PC-9 (cell line): ENCODE measurements around the gene KIFC1. TPM values are rescaled to one million over a fixed set of nuclear protein-coding genes. Genes with fewer than 3 reads are reported as not detected.

Experiments
- BruUV-seq: library from RNA; stranded (reverse); fragments of 400-500 nt; replicated peaks from 2 replicates; lab custom pipeline; 2021; lab: Mats Ljungman, UMichigan
- CTCF ChIA-PET: fragments of 300-600 bp; sonication (Branson Sonifier 250); formaldehyde crosslinking; loops from one replicate; lab custom pipeline; 2022; ENCODE audit warnings: antibody characterized with exemption; lab: Charles Lee
- POLR2A ChIA-PET: fragments of 300-600 bp; sonication (Branson Sonifier 250); formaldehyde crosslinking; loops from one replicate; lab custom pipeline; 2022; ENCODE audit warnings: antibody characterized with exemption; ENCODE audit not compliant: unreplicated experiment; lab: Charles Lee
- DNase-seq, 2 experiments: peaks; one replicate each; pipeline versions ENCODE4 v3.0.0 to v3.0.0-alpha.2; 2015 to 2022; ENCODE audit warnings: mixed read lengths in 1 of 2
- H2AFZ ChIP-seq: fragments of 200-600 bp; sonication (generic); 2 replicates; pipeline ENCODE4 v1.8.1; 2017; ENCODE audit warnings: antibody characterized with exemption
- H3F3A ChIP-seq: fragments of 200-600 bp; sonication (generic); 2 replicates; pipeline ENCODE4 v1.8.1; 2017; ENCODE audit warnings: antibody characterized with exemption, mild to moderate bottlenecking, low read depth; ENCODE audit not compliant: insufficient read depth
- H3K27ac ChIP-seq: fragments of 200-600 bp; sonication (generic); 2 replicates; pipeline ENCODE4 v1.6.1; 2016; ENCODE audit warnings: mixed run types
- H3K27me3 ChIP-seq: fragments of 200-600 bp; sonication (generic); 2 replicates; pipeline ENCODE4 v1.6.1; 2016; ENCODE audit warnings: low read depth, mixed run types; ENCODE audit not compliant: insufficient read depth
- H3K36me3 ChIP-seq: fragments of 200-600 bp; sonication (generic); 2 replicates; pipeline ENCODE4 v1.6.1; 2016; ENCODE audit warnings: low read depth, mixed run types
- H3K4me1 ChIP-seq: fragments of 200-600 bp; sonication (generic); replicated peaks from 2 replicates; pipeline ENCODE4 v1.6.1; 2016; ENCODE audit warnings: mixed run types; ENCODE audit not compliant: insufficient read depth
- H3K4me2 ChIP-seq: fragments of 200-600 bp; sonication (generic); 2 replicates; pipeline ENCODE4 v1.6.1; 2017; ENCODE audit warnings: mixed run types
- H3K4me3 ChIP-seq: fragments of 200-600 bp; sonication (generic); 2 replicates; pipeline ENCODE4 v1.6.1; 2016; ENCODE audit warnings: mixed run types
- H3K79me2 ChIP-seq: fragments of 200-600 bp; sonication (generic); 2 replicates; pipeline ENCODE4 v1.6.1; 2017; ENCODE audit warnings: low read depth, mixed run types
- H3K9me2 ChIP-seq: fragments of 200-600 bp; sonication (generic); 2 replicates; pipeline ENCODE4 v1.8.1; 2017; ENCODE audit warnings: mild to moderate bottlenecking; ENCODE audit not compliant: insufficient read depth
- H3K9me3 ChIP-seq: fragments of 200-600 bp; sonication (generic); 2 replicates; pipeline ENCODE4 v1.8.1; 2016; ENCODE audit warnings: low read depth; ENCODE audit not compliant: insufficient read depth
- H4K20me1 ChIP-seq: fragments of 200-600 bp; sonication (generic); 2 replicates; pipeline ENCODE4 v1.8.1; 2017; ENCODE audit not compliant: insufficient read depth
- EZH2 ChIP-seq: fragments of 200-600 bp; sonication (generic); IDR thresholded peaks from 2 replicates; pipeline ENCODE4 v1.8.0; 2017; ENCODE audit warnings: antibody characterized with exemption, low read depth
- intact Hi-C: fragments of 100-400 bp; cut with micrococcal nuclease; formaldehyde crosslinking; loops from one replicate; pipeline ENCODE4 v1.10.0; 2022; ENCODE audit not compliant: unreplicated experiment
- total RNA-seq: library from RNA; stranded (reverse); gene quantifications from 2 replicates; pipeline ENCODE4 v1.2.3, GENCODE V29; 2021
- TF ChIP-seq, protein P1 (sequence below): fragments of 200-600 bp; sonication (generic); conservative IDR thresholded peaks from 2 replicates; pipeline ENCODE4 v1.6.1; 2017; ENCODE audit warnings: mixed run types, antibody characterized with exemption, mild to moderate bottlenecking, moderate library complexity

The KIFC1 gene
- total RNA-seq, 1 experiment from 2014 or later = 91.4 TPM

DNA sequence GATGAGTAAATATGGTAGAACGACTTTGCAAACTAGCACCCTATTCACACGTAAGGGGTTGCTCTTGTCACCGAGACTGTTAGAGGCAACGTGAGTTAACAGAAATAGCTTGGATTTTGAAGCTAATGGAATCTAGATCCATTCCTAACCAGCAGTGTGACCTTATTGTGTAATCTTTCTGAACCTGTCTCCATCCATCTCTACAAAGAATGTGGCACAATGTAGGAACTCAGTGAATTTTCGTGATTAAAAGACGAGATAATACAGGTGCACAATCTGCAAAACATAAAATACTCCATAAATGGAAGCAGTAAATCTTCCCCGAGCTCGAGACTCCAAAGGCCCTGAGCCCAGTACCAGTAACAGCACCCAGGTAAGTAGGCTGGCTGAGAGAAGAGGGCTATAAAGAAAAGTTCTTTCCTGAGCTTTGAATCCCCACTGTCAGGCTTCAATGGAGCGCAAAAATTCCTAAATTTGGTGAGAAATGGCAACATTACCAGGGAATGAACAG is 801 bp upstream of the KIFC1 start:
- CTCF ChIA-PET = interaction anchor here (0.6 to 0.7 kb wide), 3 partner anchors 16 to 230 kb away, joined by 3 to 5 read pairs (median 4); no protein-coding TSS in a partner anchor
- TF ChIP-seq, protein P1, sequence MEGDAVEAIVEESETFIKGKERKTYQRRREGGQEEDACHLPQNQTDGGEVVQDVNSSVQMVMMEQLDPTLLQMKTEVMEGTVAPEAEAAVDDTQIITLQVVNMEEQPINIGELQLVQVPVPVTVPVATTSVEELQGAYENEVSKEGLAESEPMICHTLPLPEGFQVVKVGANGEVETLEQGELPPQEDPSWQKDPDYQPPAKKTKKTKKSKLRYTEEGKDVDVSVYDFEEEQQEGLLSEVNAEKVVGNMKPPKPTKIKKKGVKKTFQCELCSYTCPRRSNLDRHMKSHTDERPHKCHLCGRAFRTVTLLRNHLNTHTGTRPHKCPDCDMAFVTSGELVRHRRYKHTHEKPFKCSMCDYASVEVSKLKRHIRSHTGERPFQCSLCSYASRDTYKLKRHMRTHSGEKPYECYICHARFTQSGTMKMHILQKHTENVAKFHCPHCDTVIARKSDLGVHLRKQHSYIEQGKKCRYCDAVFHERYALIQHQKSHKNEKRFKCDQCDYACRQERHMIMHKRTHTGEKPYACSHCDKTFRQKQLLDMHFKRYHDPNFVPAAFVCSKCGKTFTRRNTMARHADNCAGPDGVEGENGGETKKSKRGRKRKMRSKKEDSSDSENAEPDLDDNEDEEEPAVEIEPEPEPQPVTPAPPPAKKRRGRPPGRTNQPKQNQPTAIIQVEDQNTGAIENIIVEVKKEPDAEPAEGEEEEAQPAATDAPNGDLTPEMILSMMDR = no peak
- H3K27ac ChIP-seq = peak overlapping the region; percentile 78
- peaks cover 21% of the 10 kb centered on the region; the same call in 1 of the 2 replicates for H3F3A ChIP-seq
- no peaks in the 10 kb centered on the region for H3K9me2 ChIP-seq
- no TSS peak for BruUV-seq
- intact Hi-C loops = loop anchor here (1.0 kb wide), 4 partner anchors 19 to 92 kb away; partner anchors contain the start of gene TAPBP
- no peaks in the 10 kb centered on the region for H3K9me3 ChIP-seq
- H3K36me3 ChIP-seq = no peaks in the 10 kb centered on the region
- no peaks in the 10 kb centered on the region; the same call in 1 of the 2 replicates for H4K20me1 ChIP-seq
- H3K4me2 ChIP-seq = peak overlapping the region; percentile 68
- POLR2A ChIA-PET = interaction anchor here (0.6 to 0.9 kb wide), 5 partner anchors 27 to 1260 kb away, joined by 3 to 8 read pairs (median 5); partner anchors contain the start of genes CUTA, RPS18 and VPS52
- peaks cover 39% of the 10 kb centered on the region for H3K4me1 ChIP-seq
- no peak for DNase-seq
- peak overlapping the region; percentile 31; the same call in 1 of the 2 replicates for H3K4me3 ChIP-seq
- peaks cover 40% of the 10 kb centered on the region for H3K79me2 ChIP-seq
- peak overlapping the region; percentile 88 for H2AFZ ChIP-seq
- no peaks in the 10 kb centered on the region for H3K27me3 ChIP-seq

DNA sequence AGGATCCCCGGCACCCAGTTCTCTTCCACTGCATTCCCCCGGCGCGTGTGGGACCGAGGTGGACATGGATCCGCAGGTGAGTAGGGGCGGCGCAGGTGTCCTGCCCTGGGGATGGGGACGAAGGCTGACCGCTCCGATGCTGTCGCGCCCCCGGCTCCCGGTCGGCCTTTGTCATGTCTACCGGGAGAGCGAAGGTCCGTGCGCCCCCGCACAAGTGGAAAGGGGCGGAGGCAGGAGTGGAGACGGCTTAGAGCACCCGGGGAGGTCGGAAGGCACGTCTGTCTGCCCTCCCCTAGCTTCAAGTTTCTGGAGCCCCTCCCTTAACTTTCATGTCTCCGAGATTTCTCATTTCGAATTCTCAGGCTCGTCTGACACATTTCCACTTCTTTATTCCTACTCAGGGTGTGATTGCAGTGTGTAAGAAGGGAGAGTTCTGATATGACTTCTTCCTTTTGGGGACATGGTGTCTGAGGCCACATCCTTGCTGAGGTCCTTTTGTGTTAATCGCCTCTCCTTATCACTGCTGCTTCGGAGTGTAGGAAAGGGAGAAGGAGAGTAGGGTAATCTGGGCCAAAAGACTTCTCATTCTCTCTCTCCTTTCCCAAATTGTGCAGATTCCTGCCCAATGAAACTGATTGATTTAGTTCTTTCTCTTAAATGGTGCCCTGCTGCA is 435 bp downstream of the KIFC1 start:
- Histone ChIP-seq H3F3A (peaks cover 15% of the 10 kb centered on the region; the same call in 1 of the 2 replicates), H3K9me2 (no peaks in the 10 kb centered on the region), H3K27me3 (no peaks in the 10 kb centered on the region), H3K9me3 (no peaks in the 10 kb centered on the region), H3K36me3 (no peaks in the 10 kb centered on the region), H3K4me1 (peaks cover 39% of the 10 kb centered on the region), H3K27ac (peak overlapping the region; percentile 40), H3K4me3 (peak overlapping the region; percentile 63), H3K4me2 (peak overlapping the region; percentile 95), H4K20me1 (no peaks in the 10 kb centered on the region; the same call in 1 of the 2 replicates), H3K79me2 (peaks cover 52% of the 10 kb centered on the region), H2AFZ (peak overlapping the region; percentile 83)
- TF ChIP-seq EZH2 = no peak
- TF ChIP-seq, protein P1 = no peak
- intact Hi-C loops = loop anchor here (1.0 kb wide), 4 partner anchors 18 to 93 kb away; partner anchors contain the start of gene TAPBP
- DNase-seq = no peak
- ChIA-PET CTCF (no interaction called here), POLR2A (interaction anchor here (0.6 kb wide), 2 partner anchors 230 to 430 kb away, joined by 3 to 60 read pairs; no protein-coding TSS in a partner anchor)
- BruUV-seq = TSS peak; percentile 74

DNA sequence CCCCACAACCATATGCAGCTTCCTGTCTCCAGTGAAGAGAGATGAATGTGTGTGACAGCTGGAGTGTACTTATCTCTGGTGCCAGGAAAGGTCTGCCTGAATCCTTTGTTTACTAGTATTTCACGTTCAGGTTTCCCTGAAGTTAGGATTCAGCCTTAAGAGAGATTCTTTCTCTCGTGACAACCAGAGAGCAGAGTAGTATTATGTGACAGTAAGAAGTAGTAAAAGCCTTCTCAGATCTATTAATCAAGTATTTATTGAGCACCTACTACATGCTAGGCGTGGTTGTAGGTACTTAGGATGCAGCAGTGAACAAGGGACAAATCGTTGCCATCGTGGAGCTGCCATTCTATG is 949 bp downstream of the KIFC1 start:
- CTCF ChIA-PET = no interaction called here
- H3K79me2 ChIP-seq = peaks cover 58% of the 10 kb centered on the region
- peak overlapping the region; percentile 95 for H3K4me2 ChIP-seq
- no peaks in the 10 kb centered on the region for H3K36me3 ChIP-seq
- H2AFZ ChIP-seq = peak overlapping the region; percentile 83
- no TSS peak for BruUV-seq
- no peak for DNase-seq
- intact Hi-C loops = no loop called here
- no peaks in the 10 kb centered on the region for H3K27me3 ChIP-seq
- TF ChIP-seq EZH2 = no peak
- TF ChIP-seq, protein P1 = no peak
- H3K4me1 ChIP-seq = peaks cover 39% of the 10 kb centered on the region
- H4K20me1 ChIP-seq = no peaks in the 10 kb centered on the region; the same call in 1 of the 2 replicates
- peak overlapping the region; percentile 40; the same call in 1 of the 2 replicates for H3K27ac ChIP-seq
- peaks cover 11% of the 10 kb centered on the region; the same call in 1 of the 2 replicates for H3F3A ChIP-seq
- no peaks in the 10 kb centered on the region for H3K9me3 ChIP-seq
- H3K9me2 ChIP-seq = no peaks in the 10 kb centered on the region
- H3K4me3 ChIP-seq = peak overlapping the region; percentile 63
- POLR2A ChIA-PET = interaction anchor here (0.6 kb wide), 1 partner anchor 230 kb away, joined by 3 read pairs; no protein-coding TSS in a partner anchor
